ENCODE results near the gene IPO5.
A peak's percentile ranks its signal among the peaks of the same experiment; 100 is the strongest.

Gene IPO5

GRCh38 chr13:97936036-97936435 lies 17.4 kb upstream of the IPO5 start:
- no peak for DNase-seq (ENCODE audit: low read depth)
- no peak overlapping the region for H3K4me3 ChIP-seq (ENCODE audit: low read length)
- TF ChIP-seq CTCF (conservative IDR thresholded peaks at IDR 0.05; ENCODE audit: low read length) = no peak

- H3K4me3 ChIP-seq (ENCODE audit: low read length) = no peak overlapping the region
- TF ChIP-seq CTCF (conservative IDR thresholded peaks at IDR 0.05; ENCODE audit: low read length) = no peak
- peak; percentile 30 for DNase-seq (ENCODE audit: low read depth)
Measured at GRCh38 chr13:97938706-97939475, 14.6 kb upstream of the IPO5 start.

- H3K4me3 ChIP-seq (ENCODE audit: low read length) = no peak overlapping the region
- no peak for TF ChIP-seq CTCF (conservative IDR thresholded peaks at IDR 0.05; ENCODE audit: low read length)
- DNase-seq (ENCODE audit: low read depth) = no peak
Measured at GRCh38 chr13:97944396-97945029, 9.0 kb upstream of the IPO5 start.

- no peak for TF ChIP-seq CTCF (conservative IDR thresholded peaks at IDR 0.05; ENCODE audit: low read length)
- H3K4me3 ChIP-seq (ENCODE audit: low read length) = no peak overlapping the region
- peak; percentile 30 for DNase-seq (ENCODE audit: low read depth)
Measured at GRCh38 chr13:97945342-97945741, 8.1 kb upstream of the IPO5 start.

GRCh38 chr13:97945792-97946419 lies 7.6 kb upstream of the IPO5 start:
- peak; percentile 22; the same call in 1 of the 2 replicates for TF ChIP-seq CTCF (conservative IDR thresholded peaks at IDR 0.05; ENCODE audit: low read length)
- peak; percentile 30 for DNase-seq (ENCODE audit: low read depth)
- no peak overlapping the region for H3K4me3 ChIP-seq (ENCODE audit: low read length)

GRCh38 chr13:97946951-97947588 lies 6.4 kb upstream of the IPO5 start:
- peak; percentile 91 for DNase-seq (ENCODE audit: low read depth)
- no peak for TF ChIP-seq CTCF (conservative IDR thresholded peaks at IDR 0.05; ENCODE audit: low read length)
- no peak overlapping the region for H3K4me3 ChIP-seq (ENCODE audit: low read length)
